Measurements from ENCODE around the gene MYADML2.

GRCh38 chr17:81930142-81931125 lies 16.6 kb downstream of the MYADML2 start:
- TF ChIP-seq, protein P1, sequence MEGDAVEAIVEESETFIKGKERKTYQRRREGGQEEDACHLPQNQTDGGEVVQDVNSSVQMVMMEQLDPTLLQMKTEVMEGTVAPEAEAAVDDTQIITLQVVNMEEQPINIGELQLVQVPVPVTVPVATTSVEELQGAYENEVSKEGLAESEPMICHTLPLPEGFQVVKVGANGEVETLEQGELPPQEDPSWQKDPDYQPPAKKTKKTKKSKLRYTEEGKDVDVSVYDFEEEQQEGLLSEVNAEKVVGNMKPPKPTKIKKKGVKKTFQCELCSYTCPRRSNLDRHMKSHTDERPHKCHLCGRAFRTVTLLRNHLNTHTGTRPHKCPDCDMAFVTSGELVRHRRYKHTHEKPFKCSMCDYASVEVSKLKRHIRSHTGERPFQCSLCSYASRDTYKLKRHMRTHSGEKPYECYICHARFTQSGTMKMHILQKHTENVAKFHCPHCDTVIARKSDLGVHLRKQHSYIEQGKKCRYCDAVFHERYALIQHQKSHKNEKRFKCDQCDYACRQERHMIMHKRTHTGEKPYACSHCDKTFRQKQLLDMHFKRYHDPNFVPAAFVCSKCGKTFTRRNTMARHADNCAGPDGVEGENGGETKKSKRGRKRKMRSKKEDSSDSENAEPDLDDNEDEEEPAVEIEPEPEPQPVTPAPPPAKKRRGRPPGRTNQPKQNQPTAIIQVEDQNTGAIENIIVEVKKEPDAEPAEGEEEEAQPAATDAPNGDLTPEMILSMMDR (IDR thresholded peaks at IDR 0.05 in 4 of 5, conservative IDR thresholded peaks at IDR 0.05 in 1 of 5) = no peak
- TF ChIP-seq POLR2A (IDR thresholded peaks at IDR 0.05) = no peak
